ENCODE measurements around the gene SUPT20H. TPM values are rescaled to one million over a fixed set of nuclear protein-coding genes. Genes with fewer than 3 reads are reported as not detected.

SUPT20H gene
- total RNA-seq, 5 donors from 2014 or later (not counting 1 experiment from before 2014, with no cell fraction given) = 73.8 to 90.9 (median 87.3) TPM

GRCh38 chr13:37009692-37010091 lies 49.8 kb downstream of the SUPT20H start:
- Mint-ChIP-seq H3K36me3 (peaks cover 51% of the 10 kb centered on the region), H3K4me1 (peaks cover 0 to 12% (median 6%) of the 10 kb centered on the region in 3 donors), H3K27me3 (no peaks in the 10 kb centered on the region), H3K9me3 (no peaks in the 10 kb centered on the region), H3K27ac (peak overlapping the region in 1 of 2 donors; percentile 25), H3K4me3 (no peak overlapping the region)
- ChIA-PET CTCF (no interaction called here), POLR2A (no interaction called here)
- Histone ChIP-seq H3K4me3 (ENCODE audit: control insufficient read depth in 1 of 2, extremely low read depth in 1 of 2, low read length in 1 of 2) (no peak overlapping the region), H3K4me1 (ENCODE audit: control insufficient read depth in 1 of 2, extremely low read depth in 1 of 2, insufficient read depth in 2 of 2, low read length in 2 of 2) (no peaks in the 10 kb centered on the region), H3K27me3 (replicated peaks in 1 of 2; ENCODE audit: control insufficient read depth in 2 of 2, extremely low read depth in 1 of 2, insufficient read depth in 2 of 2, low read length in 1 of 2) (no peaks in the 10 kb centered on the region), H3K36me3 (ENCODE audit: control insufficient read depth in 2 of 2, extremely low read depth in 1 of 2, insufficient read depth in 1 of 2, low read length in 1 of 2) (peaks cover 0 to 75% of the 10 kb centered on the region in 2 donors), H3K27ac (ENCODE audit: low read length) (no peak overlapping the region), H3K9me3 (no peaks in the 10 kb centered on the region)
- 94% methylated on average over 2 of the region's 5 CpGs for WGBS (ENCODE audit: insufficient coverage)
- DNase-seq (no peak), ATAC-seq (replicated peaks in 1 of 4) (no peak)

DNA sequence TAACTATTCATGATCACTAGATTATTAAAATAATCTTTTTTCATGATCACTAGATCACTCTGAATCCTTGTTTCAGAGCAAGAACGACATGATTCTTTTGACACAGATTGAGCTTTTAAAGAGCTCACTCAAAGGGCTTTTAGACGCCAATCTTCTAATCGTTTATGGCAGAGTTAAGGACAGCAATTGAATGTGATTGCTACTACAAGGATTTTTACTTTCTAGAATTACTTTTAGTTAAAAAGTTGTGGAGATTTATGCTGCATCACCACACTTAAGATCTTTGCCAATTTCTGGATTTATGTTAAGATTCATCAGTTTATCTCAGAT lies 57.6 kb downstream of the SUPT20H start:
- no peaks in the 10 kb centered on the region for H3K9me3 Mint-ChIP-seq
- no peak for ATAC-seq (replicated peaks in 1 of 4)
- Histone ChIP-seq H3K4me3 (ENCODE audit: control insufficient read depth in 1 of 2, extremely low read depth in 1 of 2, low read length in 1 of 2) (no peak overlapping the region), H3K9me3 (no peaks in the 10 kb centered on the region), H3K36me3 (ENCODE audit: control insufficient read depth in 2 of 2, extremely low read depth in 1 of 2, insufficient read depth in 1 of 2, low read length in 1 of 2) (peaks cover 0 to 40% of the 10 kb centered on the region in 2 donors), H3K27ac (ENCODE audit: low read length) (no peak overlapping the region), H3K4me1 (ENCODE audit: control insufficient read depth in 1 of 2, extremely low read depth in 1 of 2, insufficient read depth in 2 of 2, low read length in 2 of 2) (peaks cover 10 to 16% of the 10 kb centered on the region in 2 experiments), H3K27me3 (replicated peaks in 1 of 2; ENCODE audit: control insufficient read depth in 2 of 2, extremely low read depth in 1 of 2, insufficient read depth in 2 of 2, low read length in 1 of 2) (no peaks in the 10 kb centered on the region)
- CTCF ChIA-PET = interaction anchor here in 1 of 2 donors (0.9 kb wide), 1 partner anchor 28 kb away, joined by 3 read pairs; no protein-coding TSS in a partner anchor
- H3K27me3 Mint-ChIP-seq = peaks cover 0 to 2% of the 10 kb centered on the region in 2 donors
- peaks cover 7% of the 10 kb centered on the region for H3K36me3 Mint-ChIP-seq
- peaks cover 30 to 43% (median 40%) of the 10 kb centered on the region in 3 donors for H3K4me1 Mint-ChIP-seq
- POLR2A ChIA-PET = interaction anchor here in 1 of 2 donors (0.6 to 0.7 kb wide), 2 partner anchors 22 to 37 kb away, joined by 3 to 4 read pairs; no protein-coding TSS in a partner anchor
- H3K4me3 Mint-ChIP-seq = peak overlapping the region; percentile 92 to 100 (median 100)
- no CpG with 5 or more reads among the region's 3 CpGs for WGBS (ENCODE audit: insufficient coverage)
- peak in 1 of 35 experiments; percentile 5 for DNase-seq
- peak overlapping the region; percentile 100 for H3K27ac Mint-ChIP-seq

DNA sequence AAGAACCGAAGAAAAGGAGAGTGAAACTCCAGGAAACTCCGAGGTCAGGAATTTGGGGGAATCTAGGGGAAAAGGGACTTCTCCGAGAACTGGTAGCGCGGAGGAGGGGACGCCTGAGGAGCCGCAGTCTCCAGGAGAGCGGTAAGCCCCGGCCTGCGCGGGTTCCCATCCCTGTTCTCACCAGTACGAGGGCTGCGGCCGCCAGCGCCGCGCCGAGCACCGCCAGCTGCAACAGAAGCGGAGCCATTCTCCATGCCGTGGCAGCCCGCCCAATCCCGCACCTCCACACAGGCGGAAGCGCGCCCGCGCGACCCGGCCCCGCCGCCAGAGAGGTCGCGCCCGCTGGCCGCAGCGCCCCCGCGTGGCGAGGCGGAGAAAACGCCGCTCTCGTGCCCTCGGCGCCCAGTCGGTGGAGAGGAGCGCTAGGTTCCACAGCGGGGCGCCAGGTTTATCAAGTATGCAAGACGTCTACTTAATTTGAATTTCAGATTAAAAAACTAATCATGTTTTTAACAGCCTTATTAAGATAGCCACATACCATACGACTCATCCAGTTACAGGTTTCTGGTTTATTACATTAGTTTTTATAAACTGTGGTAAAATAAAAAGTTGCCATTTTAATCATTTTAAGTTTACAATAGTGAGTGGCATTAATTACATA lies 60.3 kb downstream of the SUPT20H start, which contains the start of gene ALG5:
Gene ALG5 (minus strand): TSS at position 287 of the 661 bp plus-strand sequence. CDS start 40 bp downstream, at position 247.
- Histone ChIP-seq H3K36me3 (ENCODE audit: control insufficient read depth in 2 of 2, extremely low read depth in 1 of 2, insufficient read depth in 1 of 2, low read length in 1 of 2) (peaks cover 0 to 28% of the 10 kb centered on the region in 2 donors), H3K4me1 (ENCODE audit: control insufficient read depth in 1 of 2, extremely low read depth in 1 of 2, insufficient read depth in 2 of 2, low read length in 2 of 2) (peaks cover 10 to 16% of the 10 kb centered on the region in 2 experiments), H3K27ac (ENCODE audit: low read length) (peak within 1 kb of the TSS; percentile 97), H3K4me3 (ENCODE audit: control insufficient read depth in 1 of 2, extremely low read depth in 1 of 2, low read length in 1 of 2) (peak within 1 kb of the TSS; percentile 98 to 99), H3K27me3 (replicated peaks in 1 of 2; ENCODE audit: control insufficient read depth in 2 of 2, extremely low read depth in 1 of 2, insufficient read depth in 2 of 2, low read length in 1 of 2) (no peaks in the 10 kb centered on the region), H3K9me3 (no peaks in the 10 kb centered on the region)
- POLR2A ChIA-PET = interaction anchor here (0.6 to 1.4 kb wide), 3 partner anchors 13 to 43 kb away, joined by 3 to 8 read pairs (median 6); no protein-coding TSS in a partner anchor
- H3K9me3 Mint-ChIP-seq = no peaks in the 10 kb centered on the region
- peak; percentile 70 to 79 (median 76) for ATAC-seq (replicated peaks in 1 of 4)
- CTCF ChIA-PET = interaction anchor here (0.6 to 1.2 kb wide), 4 partner anchors 25 to 1350 kb away, joined by 4 to 5 read pairs (median 4); no protein-coding TSS in a partner anchor
- under 1% methylated on average over 47 of the region's 52 CpGs for WGBS (ENCODE audit: insufficient coverage)
- DNase-seq = peak; percentile 87 to 97 (median 92)
- peaks cover 0 to 2% of the 10 kb centered on the region in 2 donors for H3K27me3 Mint-ChIP-seq
- peaks cover 12% of the 10 kb centered on the region for H3K36me3 Mint-ChIP-seq
- peak within 1 kb of the TSS; percentile 100 for H3K27ac Mint-ChIP-seq
- H3K4me1 Mint-ChIP-seq = peaks cover 42 to 53% (median 50%) of the 10 kb centered on the region in 3 donors
- H3K4me3 Mint-ChIP-seq = peak within 1 kb of the TSS; percentile 92 to 100 (median 100)

GRCh38 chr13:36998624-36999041 lies 60.9 kb downstream of the SUPT20H start:
- no peak for ATAC-seq (replicated peaks in 1 of 4)
- peak in 18 of 35 experiments; percentile 2 to 30 (median 8) for DNase-seq
- peak overlapping the region; percentile 79 for H3K27ac ChIP-seq (ENCODE audit: low read length)
- peaks cover 10 to 16% of the 10 kb centered on the region in 2 experiments for H3K4me1 ChIP-seq (ENCODE audit: control insufficient read depth in 1 of 2, extremely low read depth in 1 of 2, insufficient read depth in 2 of 2, low read length in 2 of 2)
- Mint-ChIP-seq H3K4me1 (peaks cover 42 to 53% (median 50%) of the 10 kb centered on the region in 3 donors), H3K4me3 (peak overlapping the region; percentile 92 to 100 (median 100)), H3K27me3 (peaks cover 0 to 2% of the 10 kb centered on the region in 2 donors), H3K9me3 (no peaks in the 10 kb centered on the region), H3K27ac (peak overlapping the region; percentile 95 to 100), H3K36me3 (peaks cover 16% of the 10 kb centered on the region)
- peaks cover 0 to 29% of the 10 kb centered on the region in 2 donors for H3K36me3 ChIP-seq (ENCODE audit: control insufficient read depth in 2 of 2, extremely low read depth in 1 of 2, insufficient read depth in 1 of 2, low read length in 1 of 2)
- no peaks in the 10 kb centered on the region for H3K9me3 ChIP-seq
- ChIA-PET CTCF (interaction anchor here in 1 of 2 donors (0.7 to 1.2 kb wide), 2 partner anchors 60 to 1351 kb away, joined by 4 to 5 read pairs; no protein-coding TSS in a partner anchor), POLR2A (interaction anchor here in 1 of 2 donors (0.6 kb wide), 1 partner anchor 22 kb away, joined by 8 read pairs; no protein-coding TSS in a partner anchor)
- H3K27me3 ChIP-seq (replicated peaks in 1 of 2; ENCODE audit: control insufficient read depth in 2 of 2, extremely low read depth in 1 of 2, insufficient read depth in 2 of 2, low read length in 1 of 2) = no peaks in the 10 kb centered on the region
- 1% methylated on average over 19 of the region's 21 CpGs for WGBS (ENCODE audit: insufficient coverage)
- peak overlapping the region; percentile 98 to 99 for H3K4me3 ChIP-seq (ENCODE audit: control insufficient read depth in 1 of 2, extremely low read depth in 1 of 2, low read length in 1 of 2)

DNA sequence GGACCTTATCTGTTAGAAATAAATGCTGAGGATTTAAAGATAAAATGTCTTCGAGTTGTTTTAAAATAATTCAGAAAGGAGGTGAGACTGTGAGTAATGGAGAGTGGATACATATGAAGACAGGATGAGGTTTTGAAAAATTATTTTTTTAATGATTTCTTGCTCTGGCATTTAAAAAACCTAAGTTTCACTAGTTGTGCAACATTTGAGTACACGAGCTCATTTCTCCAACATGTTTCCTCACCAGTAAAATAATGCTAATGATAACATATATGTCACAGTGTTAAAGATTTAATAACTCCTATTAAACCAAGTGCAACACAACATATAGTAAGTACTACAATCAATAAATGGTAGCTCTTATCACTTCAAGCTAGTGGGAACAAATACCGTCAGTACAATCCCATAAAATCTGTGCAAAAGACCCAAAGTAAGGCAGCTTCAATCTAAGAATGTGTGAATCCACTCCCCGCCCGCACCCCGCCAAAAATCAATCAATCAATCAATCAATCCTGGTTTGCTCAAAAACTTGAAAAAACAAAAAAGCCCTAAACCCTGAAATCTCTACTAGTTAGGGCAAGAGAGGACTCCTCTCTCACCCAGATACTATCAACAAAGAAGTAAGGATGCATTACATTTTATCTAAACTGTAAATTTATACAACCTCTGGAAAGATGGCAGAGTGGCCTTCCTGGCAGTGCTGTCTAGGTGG lies 61.6 kb downstream of the SUPT20H start:
- no peaks in the 10 kb centered on the region for H3K27me3 ChIP-seq (replicated peaks in 1 of 2; ENCODE audit: control insufficient read depth in 2 of 2, extremely low read depth in 1 of 2, insufficient read depth in 2 of 2, low read length in 1 of 2)
- Mint-ChIP-seq H3K27me3 (peaks cover 0 to 2% of the 10 kb centered on the region in 2 donors), H3K36me3 (peaks cover 22% of the 10 kb centered on the region), H3K9me3 (no peaks in the 10 kb centered on the region), H3K4me1 (peaks cover 39 to 53% (median 47%) of the 10 kb centered on the region in 3 donors), H3K4me3 (peak overlapping the region; percentile 92 to 100 (median 100)), H3K27ac (peak overlapping the region; percentile 95 to 100)
- DNase-seq (no peak), ATAC-seq (replicated peaks in 1 of 4) (no peak)
- WGBS (ENCODE audit: insufficient coverage) = 100% methylated on average over 1 of the region's 6 CpGs
- peak overlapping the region; percentile 98 to 99 for H3K4me3 ChIP-seq (ENCODE audit: control insufficient read depth in 1 of 2, extremely low read depth in 1 of 2, low read length in 1 of 2)
- CTCF ChIA-PET = interaction anchor here in 1 of 2 donors (0.8 kb wide), 1 partner anchor 42 kb away, joined by 3 read pairs; no protein-coding TSS in a partner anchor
- peaks cover 10 to 16% of the 10 kb centered on the region in 2 experiments for H3K4me1 ChIP-seq (ENCODE audit: control insufficient read depth in 1 of 2, extremely low read depth in 1 of 2, insufficient read depth in 2 of 2, low read length in 2 of 2)
- no peaks in the 10 kb centered on the region for H3K9me3 ChIP-seq
- H3K36me3 ChIP-seq (ENCODE audit: control insufficient read depth in 2 of 2, extremely low read depth in 1 of 2, insufficient read depth in 1 of 2, low read length in 1 of 2) = peaks cover 4 to 30% of the 10 kb centered on the region in 2 donors
- POLR2A ChIA-PET = no interaction called here
- H3K27ac ChIP-seq (ENCODE audit: low read length) = no peak overlapping the region

GRCh38 chr13:36992362-36992761 lies 67.1 kb downstream of the SUPT20H start:
- no peak overlapping the region for H3K27ac Mint-ChIP-seq
- H3K27me3 Mint-ChIP-seq = no peaks in the 10 kb centered on the region
- ATAC-seq (replicated peaks in 1 of 4) = no peak
- peaks cover 14 to 27% (median 14%) of the 10 kb centered on the region in 3 donors for H3K4me1 Mint-ChIP-seq
- no peak overlapping the region for H3K4me3 Mint-ChIP-seq
- no peak overlapping the region for H3K27ac ChIP-seq (ENCODE audit: low read length)
- ChIA-PET POLR2A (no interaction called here), CTCF (interaction anchor here in 1 of 2 donors (1.4 kb wide), 1 partner anchor 11 kb away, joined by 4 read pairs; no protein-coding TSS in a partner anchor)
- H3K36me3 Mint-ChIP-seq = peaks cover 66% of the 10 kb centered on the region
- H3K9me3 Mint-ChIP-seq = no peaks in the 10 kb centered on the region
- H3K4me1 ChIP-seq (ENCODE audit: control insufficient read depth in 1 of 2, extremely low read depth in 1 of 2, insufficient read depth in 2 of 2, low read length in 2 of 2) = no peaks in the 10 kb centered on the region
- DNase-seq = no peak
- peaks cover 10 to 75% of the 10 kb centered on the region in 2 donors for H3K36me3 ChIP-seq (ENCODE audit: control insufficient read depth in 2 of 2, extremely low read depth in 1 of 2, insufficient read depth in 1 of 2, low read length in 1 of 2)
- 100% methylated on average over 1 of the region's 4 CpGs for WGBS (ENCODE audit: insufficient coverage)
- no peaks in the 10 kb centered on the region for H3K9me3 ChIP-seq
- no peaks in the 10 kb centered on the region for H3K27me3 ChIP-seq (replicated peaks in 1 of 2; ENCODE audit: control insufficient read depth in 2 of 2, extremely low read depth in 1 of 2, insufficient read depth in 2 of 2, low read length in 1 of 2)
- no peak overlapping the region for H3K4me3 ChIP-seq (ENCODE audit: control insufficient read depth in 1 of 2, extremely low read depth in 1 of 2, low read length in 1 of 2)
